Activated T-cell treated with anti-CD3 and anti-CD28 coated beads for 48 hours (primary cell): ENCODE data around the gene TNFAIP3.
"Not testable (repeated sequence)": the region's sequence is repeated elsewhere in the genome, so short reads cannot be mapped to it uniquely, and the experiment has no call there.

Experiments
- DNase-seq: peaks from one replicate; pipeline ENCODE4 v3.0.0-alpha.2; 2020; ENCODE audit warnings: low read depth

The TNFAIP3 gene

GRCh38 chr6:137878486-137879285, 11.6 kb downstream of the TNFAIP3 start:
- no peak for DNase-seq

- DNase-seq = no peak
Observed at GRCh38 chr6:137879299-137879698, 12.2 kb downstream of the TNFAIP3 start.

GRCh38 chr6:137879885-137880745, 13.1 kb downstream of the TNFAIP3 start:
- DNase-seq = no peak

- DNase-seq = no peak
Observed at GRCh38 chr6:137880746-137881521, 13.9 kb downstream of the TNFAIP3 start.

GRCh38 chr6:137881522-137881886, 14.4 kb downstream of the TNFAIP3 start:
- no peak for DNase-seq

GRCh38 chr6:137882225-137882961, 15.3 kb downstream of the TNFAIP3 start:
- DNase-seq = no peak

GRCh38 chr6:137883400-137884148, 16.5 kb downstream of the TNFAIP3 start:
- no peak for DNase-seq

- no peak for DNase-seq
Observed at GRCh38 chr6:137884149-137884909, 17.3 kb downstream of the TNFAIP3 start.

- DNase-seq = not testable (repeated sequence)
Observed at GRCh38 chr6:137884910-137885229, 17.8 kb downstream of the TNFAIP3 start.

GRCh38 chr6:137886226-137886625, 19.2 kb downstream of the TNFAIP3 start:
- not testable (repeated sequence) for DNase-seq

- DNase-seq = no peak
Observed at GRCh38 chr6:137890983-137891537, 24.0 kb downstream of the TNFAIP3 start.

GRCh38 chr6:137892271-137892708, 25.2 kb downstream of the TNFAIP3 start:
- no peak for DNase-seq

- DNase-seq = no peak
Observed at GRCh38 chr6:137893181-137893580, 26.1 kb downstream of the TNFAIP3 start.

- DNase-seq = no peak
Observed at GRCh38 chr6:137893726-137894125, 26.7 kb downstream of the TNFAIP3 start.

GRCh38 chr6:137894378-137894777, 27.3 kb downstream of the TNFAIP3 start:
- not testable (repeated sequence) for DNase-seq

- no peak for DNase-seq
Observed at GRCh38 chr6:137894779-137895385, 27.8 kb downstream of the TNFAIP3 start.

GRCh38 chr6:137896647-137897046, 29.6 kb downstream of the TNFAIP3 start:
- no peak for DNase-seq

- no peak for DNase-seq
Observed at GRCh38 chr6:137900815-137901214, 33.8 kb downstream of the TNFAIP3 start.

- DNase-seq = no peak
Observed at GRCh38 chr6:137901454-137901853, 34.4 kb downstream of the TNFAIP3 start.
